ENCODE data around the gene MED13L. TPM values are rescaled to one million over a fixed set of nuclear protein-coding genes. Genes with fewer than 3 reads are reported as not detected.

Gene MED13L
- total and polyA plus RNA-seq, 2 donors (not counting 1 experiment from before 2014, with no cell fraction given), result 56.5 to 97.3 TPM

- no peak overlapping the region for H3K9ac ChIP-seq (ENCODE audit: insufficient read depth, low read length)
- no peak overlapping the region for H3K4me2 ChIP-seq (ENCODE audit: extremely low read depth, insufficient read depth, low read length)
- no peaks in the 10 kb centered on the region for H3K36me3 ChIP-seq (ENCODE audit: control insufficient read depth, insufficient read depth, low read length)
- H3K79me2 ChIP-seq (ENCODE audit: control insufficient read depth, insufficient read depth, low read length), result peaks cover 79% of the 10 kb centered on the region
- no peaks in the 10 kb centered on the region for H3K27me3 ChIP-seq (ENCODE audit: control insufficient read depth, insufficient read depth, low read length)
- H3K4me1 ChIP-seq (ENCODE audit: control insufficient read depth, extremely low read depth, insufficient read depth, low read length), result peaks cover 10% of the 10 kb centered on the region
- no peak overlapping the region for H2AFZ ChIP-seq (ENCODE audit: low read length)
- no peak for TF ChIP-seq CTCF (conservative IDR thresholded peaks at IDR 0.05 in 1 of 2, IDR thresholded peaks at IDR 0.05 in 1 of 2; ENCODE audit: low read depth in 1 of 2, low read length in 2 of 2)
- TF ChIP-seq EZH2 (IDR thresholded peaks at IDR 0.05; ENCODE audit: low read length, missing control alignments), result no peak
- no peak for DNase-seq (ENCODE audit: low read depth in 2 of 2)
- no peak overlapping the region for H3K27ac ChIP-seq (ENCODE audit: insufficient read depth, low read length)
- no peak overlapping the region for H3K4me3 ChIP-seq (replicated peaks in 1 of 4; ENCODE audit: control extremely low read depth in 1 of 4, insufficient read depth in 1 of 4, low read depth in 3 of 4, low read length in 4 of 4)
- H3K9me3 ChIP-seq (ENCODE audit: control insufficient read depth, insufficient read depth, low read depth, low read length), result no peaks in the 10 kb centered on the region
- H4K20me1 ChIP-seq (ENCODE audit: control insufficient read depth, extremely low read depth, insufficient read depth, low read length), result peaks cover 12% of the 10 kb centered on the region
Measured at GRCh38 chr12:116188581-116188980, 88.9 kb downstream of the MED13L start.

GRCh38 chr12:116187151-116187511 lies 90.4 kb downstream of the MED13L start:
- Histone ChIP-seq H2AFZ (ENCODE audit: low read length) (no peak overlapping the region), H3K9me3 (ENCODE audit: control insufficient read depth, insufficient read depth, low read depth, low read length) (no peaks in the 10 kb centered on the region), H4K20me1 (ENCODE audit: control insufficient read depth, extremely low read depth, insufficient read depth, low read length) (peaks cover 13% of the 10 kb centered on the region), H3K36me3 (ENCODE audit: control insufficient read depth, insufficient read depth, low read length) (no peaks in the 10 kb centered on the region), H3K4me2 (ENCODE audit: extremely low read depth, insufficient read depth, low read length) (peak overlapping the region; percentile 8), H3K4me1 (ENCODE audit: control insufficient read depth, extremely low read depth, insufficient read depth, low read length) (peaks cover 10% of the 10 kb centered on the region), H3K79me2 (ENCODE audit: control insufficient read depth, insufficient read depth, low read length) (peaks cover 84% of the 10 kb centered on the region), H3K4me3 (replicated peaks in 1 of 4; ENCODE audit: control extremely low read depth in 1 of 4, insufficient read depth in 1 of 4, low read depth in 3 of 4, low read length in 4 of 4) (no peak overlapping the region), H3K9ac (ENCODE audit: insufficient read depth, low read length) (no peak overlapping the region), H3K27ac (ENCODE audit: insufficient read depth, low read length) (no peak overlapping the region), H3K27me3 (ENCODE audit: control insufficient read depth, insufficient read depth, low read length) (no peaks in the 10 kb centered on the region)
- DNase-seq (ENCODE audit: low read depth in 2 of 2), result peak in 1 of 2 donors; percentile 10
- no peak for TF ChIP-seq CTCF (conservative IDR thresholded peaks at IDR 0.05 in 1 of 2, IDR thresholded peaks at IDR 0.05 in 1 of 2; ENCODE audit: low read depth in 1 of 2, low read length in 2 of 2)
- no peak for TF ChIP-seq EZH2 (IDR thresholded peaks at IDR 0.05; ENCODE audit: low read length, missing control alignments)

- peaks cover 10% of the 10 kb centered on the region for H3K4me1 ChIP-seq (ENCODE audit: control insufficient read depth, extremely low read depth, insufficient read depth, low read length)
- H2AFZ ChIP-seq (ENCODE audit: low read length), result no peak overlapping the region
- H3K79me2 ChIP-seq (ENCODE audit: control insufficient read depth, insufficient read depth, low read length), result peaks cover 84% of the 10 kb centered on the region
- no peaks in the 10 kb centered on the region for H3K9me3 ChIP-seq (ENCODE audit: control insufficient read depth, insufficient read depth, low read depth, low read length)
- H3K27ac ChIP-seq (ENCODE audit: insufficient read depth, low read length), result no peak overlapping the region
- no peaks in the 10 kb centered on the region for H3K36me3 ChIP-seq (ENCODE audit: control insufficient read depth, insufficient read depth, low read length)
- DNase-seq (ENCODE audit: low read depth in 2 of 2), result no peak
- H3K27me3 ChIP-seq (ENCODE audit: control insufficient read depth, insufficient read depth, low read length), result no peaks in the 10 kb centered on the region
- H3K4me3 ChIP-seq (replicated peaks in 1 of 4; ENCODE audit: control extremely low read depth in 1 of 4, insufficient read depth in 1 of 4, low read depth in 3 of 4, low read length in 4 of 4), result no peak overlapping the region
- peaks cover 15% of the 10 kb centered on the region for H4K20me1 ChIP-seq (ENCODE audit: control insufficient read depth, extremely low read depth, insufficient read depth, low read length)
- H3K4me2 ChIP-seq (ENCODE audit: extremely low read depth, insufficient read depth, low read length), result peak overlapping the region; percentile 8
- H3K9ac ChIP-seq (ENCODE audit: insufficient read depth, low read length), result no peak overlapping the region
- TF ChIP-seq CTCF (conservative IDR thresholded peaks at IDR 0.05 in 1 of 2, IDR thresholded peaks at IDR 0.05 in 1 of 2; ENCODE audit: low read depth in 1 of 2, low read length in 2 of 2) (no peak), EZH2 (IDR thresholded peaks at IDR 0.05; ENCODE audit: low read length, missing control alignments) (no peak)
Measured at GRCh38 chr12:116186482-116187150, 90.9 kb downstream of the MED13L start.
